ENCODE data around the gene MYH6. TPM values are rescaled to one million over a fixed set of nuclear protein-coding genes. Genes with fewer than 3 reads are reported as not detected.

The MYH6 gene
- total RNA-seq, 1 experiment from 2014 or later, result not detected

DNA sequence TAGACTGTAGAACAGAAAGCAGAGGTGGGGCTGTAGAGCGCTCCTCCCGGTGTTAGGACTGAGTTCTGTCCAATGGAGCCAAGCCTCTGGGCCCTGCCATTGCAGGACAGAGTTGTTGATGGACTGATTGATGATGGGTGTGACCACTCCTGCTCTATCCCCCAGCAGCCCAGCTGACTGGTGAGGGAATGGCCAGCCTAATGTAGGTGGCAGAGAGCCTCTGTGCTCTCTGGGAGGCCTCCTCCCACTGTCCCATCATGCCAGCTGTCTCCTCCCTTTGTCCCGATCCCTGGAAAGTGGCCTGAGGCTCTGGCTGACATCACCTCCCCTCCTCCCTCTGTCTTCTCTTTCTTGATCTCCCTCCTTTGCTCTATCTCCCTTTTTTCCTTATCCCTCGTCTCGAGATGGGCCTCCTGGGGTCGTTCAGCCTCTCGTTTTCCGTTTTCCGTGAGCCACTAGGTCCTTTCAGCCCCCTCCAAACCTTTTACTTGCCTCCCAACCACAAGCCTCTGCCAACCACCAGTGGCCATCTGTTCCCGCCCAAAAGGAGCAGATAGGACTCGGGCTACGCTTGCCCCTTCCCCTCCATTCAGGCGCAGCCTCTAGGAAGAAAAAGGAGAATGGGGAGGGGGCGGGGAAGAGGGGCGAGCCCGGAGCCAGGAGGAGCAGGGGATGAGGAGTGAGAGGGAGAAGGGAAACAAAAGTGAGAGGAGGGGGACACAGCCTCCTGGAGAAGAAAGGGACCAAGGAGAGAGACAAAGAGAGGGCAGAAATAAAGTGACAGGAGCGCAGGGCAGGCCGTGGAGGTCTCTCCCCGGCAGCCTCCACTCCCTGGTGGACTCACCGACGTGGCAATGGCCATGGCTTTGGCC is 43.7 kb downstream of the MYH6 start:
- Histone ChIP-seq H3K27ac (ENCODE audit: low read depth, low read length, poor library complexity, severe bottlenecking) (peak overlapping the region; percentile 98), H3K4me3 (ENCODE audit: low read depth, low read length, poor library complexity, severe bottlenecking) (peak overlapping the region; percentile 95), H3K9me3 (ENCODE audit: low read depth, low read length, poor library complexity, severe bottlenecking) (no peaks in the 10 kb centered on the region), H3K36me3 (ENCODE audit: insufficient read depth, low read length, poor library complexity, severe bottlenecking) (peaks cover 40% of the 10 kb centered on the region), H3K4me1 (ENCODE audit: insufficient read depth, low read length, poor library complexity, severe bottlenecking) (peaks cover 24% of the 10 kb centered on the region), H3K27me3 (replicated peaks; ENCODE audit: insufficient read depth, low read depth, low read length, poor library complexity) (no peaks in the 10 kb centered on the region)
- intact Hi-C loops (cut with micrococcal nuclease; ENCODE audit: unreplicated experiment), result loop anchor here (5.0 kb wide), 1 partner anchor 42 kb away; the partner anchor contains the start of gene PABPN1
- TSS peak; percentile 43 for BruUV-seq (replicated peaks)
- TF ChIP-seq, protein P1, sequence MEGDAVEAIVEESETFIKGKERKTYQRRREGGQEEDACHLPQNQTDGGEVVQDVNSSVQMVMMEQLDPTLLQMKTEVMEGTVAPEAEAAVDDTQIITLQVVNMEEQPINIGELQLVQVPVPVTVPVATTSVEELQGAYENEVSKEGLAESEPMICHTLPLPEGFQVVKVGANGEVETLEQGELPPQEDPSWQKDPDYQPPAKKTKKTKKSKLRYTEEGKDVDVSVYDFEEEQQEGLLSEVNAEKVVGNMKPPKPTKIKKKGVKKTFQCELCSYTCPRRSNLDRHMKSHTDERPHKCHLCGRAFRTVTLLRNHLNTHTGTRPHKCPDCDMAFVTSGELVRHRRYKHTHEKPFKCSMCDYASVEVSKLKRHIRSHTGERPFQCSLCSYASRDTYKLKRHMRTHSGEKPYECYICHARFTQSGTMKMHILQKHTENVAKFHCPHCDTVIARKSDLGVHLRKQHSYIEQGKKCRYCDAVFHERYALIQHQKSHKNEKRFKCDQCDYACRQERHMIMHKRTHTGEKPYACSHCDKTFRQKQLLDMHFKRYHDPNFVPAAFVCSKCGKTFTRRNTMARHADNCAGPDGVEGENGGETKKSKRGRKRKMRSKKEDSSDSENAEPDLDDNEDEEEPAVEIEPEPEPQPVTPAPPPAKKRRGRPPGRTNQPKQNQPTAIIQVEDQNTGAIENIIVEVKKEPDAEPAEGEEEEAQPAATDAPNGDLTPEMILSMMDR (conservative IDR thresholded peaks at IDR 0.05; ENCODE audit: low read depth, low read length), result no peak
- TF ChIP-seq EZH2 (IDR thresholded peaks at IDR 0.05; ENCODE audit: borderline replicate concordance, low read depth, low read length, poor library complexity, severe bottlenecking), result no peak
- peak; percentile 35 for DNase-seq (ENCODE audit: low spot score)
- POLR2A ChIA-PET (ENCODE audit: low non-redundant PET), result no interaction called here
- CTCF ChIA-PET, result no interaction called here

DNA sequence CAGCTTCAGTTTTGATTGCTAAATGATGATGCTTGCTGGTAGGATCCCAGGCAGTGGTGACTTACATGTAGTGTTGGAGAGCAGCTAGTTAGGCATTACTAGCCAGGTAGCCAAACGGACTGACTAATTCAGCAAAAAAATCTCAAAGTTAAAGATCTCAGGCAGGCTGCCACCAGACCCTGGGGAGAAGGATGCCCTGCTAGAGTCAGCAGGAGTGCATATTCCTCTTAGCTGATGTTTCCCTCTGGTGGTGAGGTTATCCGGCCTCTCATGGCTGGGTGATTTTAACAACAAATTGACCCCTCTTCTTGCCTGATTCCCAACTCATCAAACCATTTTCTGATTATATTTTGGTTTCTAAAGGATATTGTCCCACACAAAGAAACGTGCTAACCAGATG is 45.9 kb downstream of the MYH6 start:
- no peak for DNase-seq (ENCODE audit: low spot score)
- H3K4me1 ChIP-seq (ENCODE audit: insufficient read depth, low read length, poor library complexity, severe bottlenecking), result peaks cover 22% of the 10 kb centered on the region

DNA sequence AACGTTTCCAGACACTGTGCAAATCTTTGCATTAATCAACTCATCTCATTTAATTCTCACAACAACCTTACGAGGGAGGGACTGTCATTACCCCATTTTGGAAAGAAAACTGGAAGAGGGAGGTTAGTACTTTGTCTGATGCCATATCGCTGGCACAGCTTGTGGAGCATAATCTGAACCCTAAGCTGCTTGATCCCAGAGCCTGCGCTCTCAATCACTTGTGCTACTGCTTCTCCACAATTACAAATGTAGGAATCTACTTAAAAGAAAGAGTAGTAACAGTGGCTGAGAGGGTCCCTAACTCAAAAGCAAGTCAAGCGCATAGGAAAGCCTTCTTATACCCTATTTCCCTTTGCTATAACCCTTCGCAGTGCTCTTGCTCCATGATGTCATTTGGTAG is 46.3 kb downstream of the MYH6 start:
- Histone ChIP-seq H3K27ac (ENCODE audit: low read depth, low read length, poor library complexity, severe bottlenecking) (no peak overlapping the region), H3K4me1 (ENCODE audit: insufficient read depth, low read length, poor library complexity, severe bottlenecking) (peaks cover 18% of the 10 kb centered on the region), H3K9me3 (ENCODE audit: low read depth, low read length, poor library complexity, severe bottlenecking) (no peaks in the 10 kb centered on the region), H3K27me3 (replicated peaks; ENCODE audit: insufficient read depth, low read depth, low read length, poor library complexity) (no peaks in the 10 kb centered on the region), H3K36me3 (ENCODE audit: insufficient read depth, low read length, poor library complexity, severe bottlenecking) (peaks cover 63% of the 10 kb centered on the region), H3K4me3 (ENCODE audit: low read depth, low read length, poor library complexity, severe bottlenecking) (no peak overlapping the region)
- CTCF ChIA-PET, result interaction anchor here (0.6 kb wide), 1 partner anchor 41 kb away, joined by 5 read pairs; no protein-coding TSS in a partner anchor
- no TSS peak for BruUV-seq (replicated peaks)
- POLR2A ChIA-PET (ENCODE audit: low non-redundant PET), result no interaction called here
- TF ChIP-seq EZH2 (IDR thresholded peaks at IDR 0.05; ENCODE audit: borderline replicate concordance, low read depth, low read length, poor library complexity, severe bottlenecking), result no peak
- TF ChIP-seq, protein P1 (conservative IDR thresholded peaks at IDR 0.05; ENCODE audit: low read depth, low read length), result no peak
- intact Hi-C loops (cut with micrococcal nuclease; ENCODE audit: unreplicated experiment), result no loop called here
- DNase-seq (ENCODE audit: low spot score), result no peak

More for the DNA sequence above, 45.9 kb downstream of the MYH6 start:
- no peaks in the 10 kb centered on the region for H3K27me3 ChIP-seq (replicated peaks; ENCODE audit: insufficient read depth, low read depth, low read length, poor library complexity)
- peaks cover 62% of the 10 kb centered on the region for H3K36me3 ChIP-seq (ENCODE audit: insufficient read depth, low read length, poor library complexity, severe bottlenecking)
- CTCF ChIA-PET, result interaction anchor here (0.6 kb wide), 1 partner anchor 40 kb away, joined by 5 read pairs; no protein-coding TSS in a partner anchor
- no peak overlapping the region for H3K4me3 ChIP-seq (ENCODE audit: low read depth, low read length, poor library complexity, severe bottlenecking)
- intact Hi-C loops (cut with micrococcal nuclease; ENCODE audit: unreplicated experiment), result no loop called here
- TF ChIP-seq, protein P1 (conservative IDR thresholded peaks at IDR 0.05; ENCODE audit: low read depth, low read length), result peak; percentile 23; the same call in 1 of the 2 replicates
- TF ChIP-seq EZH2 (IDR thresholded peaks at IDR 0.05; ENCODE audit: borderline replicate concordance, low read depth, low read length, poor library complexity, severe bottlenecking), result no peak
- H3K9me3 ChIP-seq (ENCODE audit: low read depth, low read length, poor library complexity, severe bottlenecking), result no peaks in the 10 kb centered on the region
- POLR2A ChIA-PET (ENCODE audit: low non-redundant PET), result no interaction called here
- H3K27ac ChIP-seq (ENCODE audit: low read depth, low read length, poor library complexity, severe bottlenecking), result peak overlapping the region; percentile 7
- no TSS peak for BruUV-seq (replicated peaks)

Measured in A673 (cell line).